ENCODE measurements around the gene AKIRIN2. TPM values are rescaled to one million over a fixed set of nuclear protein-coding genes. Genes with fewer than 3 reads are reported as not detected.

The AKIRIN2 gene
- total and polyA plus RNA-seq, 2 donors (not counting 3 experiments of a cell fraction or from before 2014, with no cell fraction given), result 19.0 to 46.4 TPM

GRCh38 chr6:87698547-87699006 lies 3.5 kb downstream of the AKIRIN2 start:
- Histone ChIP-seq H3K36me3 (ENCODE audit: control insufficient read depth in 2 of 2, extremely low read depth in 1 of 2, insufficient read depth in 2 of 2, low read length in 2 of 2) (no peaks in the 10 kb centered on the region), H3K27ac (ENCODE audit: insufficient read depth, low read depth, low read length) (peak overlapping the region; percentile 35), H3K9me3 (replicated peaks; ENCODE audit: control insufficient read depth, insufficient read depth, low read length) (no peaks in the 10 kb centered on the region), H4K20me1 (replicated peaks; ENCODE audit: control insufficient read depth, extremely low read depth, insufficient read depth, low read length) (peaks cover 24% of the 10 kb centered on the region), H2AFZ (ENCODE audit: low read depth, low read length) (no peak overlapping the region), H3K4me1 (ENCODE audit: control insufficient read depth, extremely low read depth, insufficient read depth, low read length) (peaks cover 30% of the 10 kb centered on the region), H3K27me3 (ENCODE audit: control insufficient read depth in 2 of 2, insufficient read depth in 2 of 2, low read length in 2 of 2) (no peaks in the 10 kb centered on the region), H3K9ac (replicated peaks; ENCODE audit: extremely low read depth, insufficient read depth, low read length) (peak overlapping the region; percentile 96), H3K4me3 (replicated peaks in 1 of 3; ENCODE audit: insufficient read depth in 1 of 3, low read depth in 1 of 3, low read length in 3 of 3) (peak overlapping the region; percentile 95 to 100 (median 97)), H3K79me2 (ENCODE audit: control insufficient read depth, insufficient read depth, low read length) (peaks cover 84% of the 10 kb centered on the region), H3K4me2 (ENCODE audit: insufficient read depth, low read length) (peak overlapping the region; percentile 100), H3K9me1 (replicated peaks; ENCODE audit: control insufficient read depth, extremely low read depth, insufficient read depth, low read length) (no peaks in the 10 kb centered on the region)
- no peak for TF ChIP-seq GATA2 (IDR thresholded peaks at IDR 0.05; ENCODE audit: insufficient read depth, insufficient read length, low read depth, low read length)
- no peak for TF ChIP-seq FOS (IDR thresholded peaks at IDR 0.05; ENCODE audit: borderline replicate concordance, insufficient read depth, low read length)
- TF ChIP-seq CTCF (IDR thresholded peaks at IDR 0.05; ENCODE audit: extremely low read depth in 1 of 2, insufficient read depth in 1 of 2, low read depth in 1 of 2, low read length in 2 of 2), result no peak
- TF ChIP-seq, protein P1, sequence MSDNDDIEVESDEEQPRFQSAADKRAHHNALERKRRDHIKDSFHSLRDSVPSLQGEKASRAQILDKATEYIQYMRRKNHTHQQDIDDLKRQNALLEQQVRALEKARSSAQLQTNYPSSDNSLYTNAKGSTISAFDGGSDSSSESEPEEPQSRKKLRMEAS (IDR thresholded peaks at IDR 0.05; ENCODE audit: insufficient read depth, insufficient read length), result no peak
- TF ChIP-seq POLR2A (IDR thresholded peaks at IDR 0.05; ENCODE audit: low read depth, low read length), result no peak
- no peak for TF ChIP-seq EZH2 (IDR thresholded peaks at IDR 0.05; ENCODE audit: borderline replicate concordance, low read depth, low read length, severe bottlenecking)
- no peak for TF ChIP-seq MYC (IDR thresholded peaks at IDR 0.05; ENCODE audit: low read depth, low read length)
- TF ChIP-seq POLR2AphosphoS5 (IDR thresholded peaks at IDR 0.05; ENCODE audit: insufficient read depth, low read depth, low read length), result no peak
- TF ChIP-seq JUN (IDR thresholded peaks at IDR 0.05; ENCODE audit: borderline replicate concordance, insufficient read depth, insufficient read length, low read depth), result no peak
- dilution Hi-C loops (cut with MboI; ENCODE audit: extremely low pct_ligation_motif_present, low sequenced_read_pairs) (no loop called here), intact Hi-C loops (cut with micrococcal nuclease) (no loop called here)
- BruUV-seq (replicated peaks), result no TSS peak
- ChIA-PET POLR2A (interaction anchor here (0.6 kb wide), 1 partner anchor 12 kb away, joined by 6 read pairs; no protein-coding TSS in a partner anchor), CTCF (interaction anchor here (1.1 to 3.3 kb wide), 4 partner anchors 10 to 109 kb away, joined by 3 to 18 read pairs (median 8); partner anchors contain the start of genes ORC3 and RARS2)
- DNase-seq (ENCODE audit: low read depth, low spot score), result peak; percentile 46
- FAIRE-seq, result peak; percentile 74

All from endothelial cell of umbilical vein (primary cell).